Measurements from ENCODE around the gene AP4S1. TPM values are rescaled to one million over a fixed set of nuclear protein-coding genes. Genes with fewer than 3 reads are reported as not detected.

AP4S1 gene
- total and polyA plus RNA-seq, 3 donors from 2014 or later = 18.9 to 41.8 (median 21.5) TPM

- Histone ChIP-seq H3K27me3 (no peaks in the 10 kb centered on the region), H3K9me3 (no peaks in the 10 kb centered on the region), H3K27ac (no peak overlapping the region), H3K36me3 (ENCODE audit: low read depth, missing control alignments) (no peaks in the 10 kb centered on the region), H3K4me1 (no peaks in the 10 kb centered on the region), H3K4me3 (no peak overlapping the region)
- TF ChIP-seq POLR2A (IDR thresholded peaks at IDR 0.05) (no peak), CTCF (IDR thresholded peaks at IDR 0.05) (no peak)
- intact Hi-C loops (cut with DNase I; ENCODE audit: low total_unique reads) = no loop called here
- WGBS, 2 donors = 92 to 95% methylated on average over 6 of the region's 6 CpGs
- no peak for DNase-seq
Measured at GRCh38 chr14:31096255-31096654, 70.8 kb downstream of the AP4S1 start.

GRCh38 chr14:31097081-31097480 is 71.6 kb downstream of the AP4S1 start:
- Histone ChIP-seq H3K36me3 (ENCODE audit: low read depth, missing control alignments) (no peaks in the 10 kb centered on the region), H3K27ac (no peak overlapping the region), H3K9me3 (no peaks in the 10 kb centered on the region), H3K4me3 (no peak overlapping the region), H3K4me1 (no peaks in the 10 kb centered on the region), H3K27me3 (no peaks in the 10 kb centered on the region)
- intact Hi-C loops (cut with DNase I; ENCODE audit: low total_unique reads) = no loop called here
- TF ChIP-seq POLR2A (IDR thresholded peaks at IDR 0.05) (no peak), CTCF (IDR thresholded peaks at IDR 0.05) (no peak)
- DNase-seq = no peak
- 100% methylated on average over 1 of the region's 1 CpG for WGBS, 2 donors

- Histone ChIP-seq H3K4me1 (no peaks in the 10 kb centered on the region), H3K36me3 (ENCODE audit: low read depth, missing control alignments) (no peaks in the 10 kb centered on the region), H3K27me3 (no peaks in the 10 kb centered on the region), H3K4me3 (no peak overlapping the region), H3K27ac (no peak overlapping the region), H3K9me3 (no peaks in the 10 kb centered on the region)
- WGBS, 2 donors = 86 to 95% methylated on average over 3 of the region's 3 CpGs
- no peak for DNase-seq
- TF ChIP-seq CTCF (IDR thresholded peaks at IDR 0.05) (no peak), POLR2A (IDR thresholded peaks at IDR 0.05) (no peak)
- intact Hi-C loops (cut with DNase I; ENCODE audit: low total_unique reads) = no loop called here
Measured at GRCh38 chr14:31106768-31107167, 81.3 kb downstream of the AP4S1 start.

- TF ChIP-seq POLR2A (IDR thresholded peaks at IDR 0.05) (no peak), CTCF (IDR thresholded peaks at IDR 0.05) (no peak)
- no peaks in the 10 kb centered on the region for H3K27me3 ChIP-seq
- intact Hi-C loops (cut with DNase I; ENCODE audit: low total_unique reads) = no loop called here
- H3K36me3 ChIP-seq (ENCODE audit: low read depth, missing control alignments) = no peaks in the 10 kb centered on the region
- no peak for DNase-seq
- no peaks in the 10 kb centered on the region for H3K4me1 ChIP-seq
- H3K4me3 ChIP-seq = no peak overlapping the region
- no peaks in the 10 kb centered on the region for H3K9me3 ChIP-seq
- WGBS, 2 donors = 88 to 93% methylated on average over 11 of the region's 11 CpGs
- H3K27ac ChIP-seq = no peak overlapping the region
Measured at GRCh38 chr14:31109257-31109656, 83.8 kb downstream of the AP4S1 start.

- TF ChIP-seq POLR2A (IDR thresholded peaks at IDR 0.05) (no peak), CTCF (IDR thresholded peaks at IDR 0.05) (no peak)
Measured at GRCh38 chr14:31110872-31111271, 85.4 kb downstream of the AP4S1 start.

More at GRCh38 chr14:31110872-31111271, 85.4 kb downstream of the AP4S1 start:
- H3K4me3 ChIP-seq = no peak overlapping the region
- intact Hi-C loops (cut with DNase I; ENCODE audit: low total_unique reads) = no loop called here
- H3K36me3 ChIP-seq (ENCODE audit: low read depth, missing control alignments) = no peaks in the 10 kb centered on the region
- no peaks in the 10 kb centered on the region for H3K4me1 ChIP-seq
- 88 to 100% methylated on average over 2 of the region's 2 CpGs for WGBS, 2 donors
- H3K27me3 ChIP-seq = no peaks in the 10 kb centered on the region
- H3K27ac ChIP-seq = no peak overlapping the region
- no peaks in the 10 kb centered on the region for H3K9me3 ChIP-seq
- no peak for DNase-seq

Measured in testis (tissue), 3 donors.